ENCODE data around the gene ABCB8.

DNA sequence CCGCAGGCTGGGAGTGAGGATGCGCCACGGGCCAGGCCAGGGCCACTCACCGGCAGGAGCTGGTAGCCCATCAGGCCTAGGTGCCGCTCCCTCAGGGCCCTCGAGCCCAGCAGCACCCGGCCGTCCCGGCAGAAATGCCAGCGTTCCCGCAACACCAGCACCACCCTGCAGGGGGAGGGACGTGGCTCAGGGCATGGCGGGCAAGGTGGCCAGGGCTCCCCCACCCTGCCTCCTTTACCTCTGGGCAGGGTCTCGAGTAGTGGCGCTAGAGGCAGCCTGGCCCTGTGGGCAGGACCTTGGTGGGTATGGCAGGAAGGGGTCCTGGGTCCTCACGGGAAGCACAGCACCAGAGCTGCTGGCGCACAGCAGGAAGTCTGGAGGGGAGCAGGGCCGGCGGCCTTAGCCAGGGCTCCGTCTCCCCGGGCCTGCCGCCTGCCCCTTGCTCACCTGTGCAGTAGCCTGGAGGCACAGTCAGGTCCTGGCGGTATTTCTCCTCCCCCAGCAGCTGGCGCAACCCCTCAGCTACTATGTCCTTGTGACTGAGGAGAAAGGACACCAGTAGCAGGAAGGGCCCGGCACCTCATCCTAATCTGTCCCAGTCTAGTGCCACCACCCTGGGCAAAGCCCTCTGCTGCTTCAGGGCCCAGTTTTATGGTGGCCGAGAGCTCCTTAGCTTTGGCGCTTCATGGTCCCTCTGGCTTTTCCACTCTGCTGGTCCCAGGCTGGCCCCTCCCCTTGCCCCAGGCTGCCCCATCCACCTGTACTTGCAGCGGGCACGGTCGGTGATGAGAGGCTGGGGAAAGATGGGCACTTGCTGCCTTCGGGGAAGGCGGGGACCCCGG is 48.8 kb downstream of the ABCB8 start:
- no peak for TF ChIP-seq ZNF23 (CRISPR knock-in tag; IDR thresholded peaks at IDR 0.05)
- TF ChIP-seq, protein P1, sequence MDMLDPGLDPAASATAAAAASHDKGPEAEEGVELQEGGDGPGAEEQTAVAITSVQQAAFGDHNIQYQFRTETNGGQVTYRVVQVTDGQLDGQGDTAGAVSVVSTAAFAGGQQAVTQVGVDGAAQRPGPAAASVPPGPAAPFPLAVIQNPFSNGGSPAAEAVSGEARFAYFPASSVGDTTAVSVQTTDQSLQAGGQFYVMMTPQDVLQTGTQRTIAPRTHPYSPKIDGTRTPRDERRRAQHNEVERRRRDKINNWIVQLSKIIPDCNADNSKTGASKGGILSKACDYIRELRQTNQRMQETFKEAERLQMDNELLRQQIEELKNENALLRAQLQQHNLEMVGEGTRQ (CRISPR knock-in tag; IDR thresholded peaks at IDR 0.05), result no peak
- no peak for TF ChIP-seq EZH2 (IDR thresholded peaks at IDR 0.05; ENCODE audit: borderline replicate concordance, low read depth, low read length)
- no peak for TF ChIP-seq FOSL1 (tag; conservative IDR thresholded peaks at IDR 0.05)

Measured in K562 (cell line).